Activated naive CD8-positive, alpha-beta T cell (primary cell): ENCODE measurements around the gene SRRT.

ENCODE experiments used
- H3K27ac Mint-ChIP-seq: one replicate; pipeline ENCODE4 v1.8.0; 2021; ENCODE audit warnings: mixed read lengths
- H3K27me3 Mint-ChIP-seq: one replicate; pipeline ENCODE4 v1.8.0; 2021; ENCODE audit warnings: mixed read lengths
- H3K36me3 Mint-ChIP-seq: one replicate; pipeline ENCODE4 v1.8.0; 2021; ENCODE audit warnings: mixed read lengths
- H3K4me1 Mint-ChIP-seq: one replicate; pipeline ENCODE4 v1.8.0; 2021; ENCODE audit warnings: low read depth, mixed read lengths
- H3K4me3 Mint-ChIP-seq: one replicate; pipeline ENCODE4 v1.8.0; 2021; ENCODE audit warnings: mild to moderate bottlenecking, mixed read lengths
- H3K9me3 Mint-ChIP-seq: one replicate; pipeline ENCODE4 v1.8.0; 2021; ENCODE audit warnings: low read depth, mixed read lengths

The SRRT gene

GRCh38 chr7:100874577-100875355 is at the start of gene SRRT:
Gene SRRT, plus strand, starts transcription at chr7:100875103. Its CDS starts 488 bp downstream, at chr7:100875591.
- peaks cover 46% of the 10 kb centered on the region for H3K4me1 Mint-ChIP-seq
- H3K4me3 Mint-ChIP-seq, result peak within 1 kb of the TSS; percentile 97
- H3K36me3 Mint-ChIP-seq, result peaks cover 13% of the 10 kb centered on the region
- H3K9me3 Mint-ChIP-seq, result no peaks in the 10 kb centered on the region
- H3K27me3 Mint-ChIP-seq, result no peaks in the 10 kb centered on the region
- H3K27ac Mint-ChIP-seq, result peak within 1 kb of the TSS; percentile 96

GRCh38 chr7:100825215-100825671 is 49.7 kb upstream of the SRRT start:
- Mint-ChIP-seq H3K27me3 (peaks cover 18% of the 10 kb centered on the region), H3K4me3 (no peak overlapping the region)

GRCh38 chr7:100825751-100826513 is 49.0 kb upstream of the SRRT start:
- H3K27me3 Mint-ChIP-seq, result peaks cover 18% of the 10 kb centered on the region
- no peaks in the 10 kb centered on the region for H3K9me3 Mint-ChIP-seq
- H3K27ac Mint-ChIP-seq, result no peak overlapping the region
- no peaks in the 10 kb centered on the region for H3K36me3 Mint-ChIP-seq
- H3K4me1 Mint-ChIP-seq, result peaks cover 21% of the 10 kb centered on the region
- H3K4me3 Mint-ChIP-seq, result peak overlapping the region; percentile 85

More at GRCh38 chr7:100825215-100825671, 49.7 kb upstream of the SRRT start:
- no peaks in the 10 kb centered on the region for H3K36me3 Mint-ChIP-seq
- peaks cover 21% of the 10 kb centered on the region for H3K4me1 Mint-ChIP-seq
- H3K9me3 Mint-ChIP-seq, result no peaks in the 10 kb centered on the region
- no peak overlapping the region for H3K27ac Mint-ChIP-seq

- H3K4me1 Mint-ChIP-seq, result peaks cover 21% of the 10 kb centered on the region
- peaks cover 18% of the 10 kb centered on the region for H3K27me3 Mint-ChIP-seq
- H3K27ac Mint-ChIP-seq, result no peak overlapping the region
Observed at GRCh38 chr7:100826514-100827329, 48.2 kb upstream of the SRRT start.

GRCh38 chr7:100827330-100828226 is 47.3 kb upstream of the SRRT start, which contains the start of gene EPHB4:
Gene EPHB4, minus strand, starts transcription at chr7:100827523. Its CDS starts 493 bp downstream, at chr7:100827030.
- Mint-ChIP-seq H3K4me3 (peak within 1 kb of the TSS; percentile 85), H3K4me1 (peaks cover 21% of the 10 kb centered on the region), H3K27me3 (peaks cover 18% of the 10 kb centered on the region), H3K27ac (no peak within 1 kb of the TSS), H3K9me3 (no peaks in the 10 kb centered on the region), H3K36me3 (peaks cover 2% of the 10 kb centered on the region)

More at GRCh38 chr7:100826514-100827329, 48.2 kb upstream of the SRRT start:
- Mint-ChIP-seq H3K36me3 (peaks cover 2% of the 10 kb centered on the region), H3K9me3 (no peaks in the 10 kb centered on the region), H3K4me3 (peak overlapping the region; percentile 85)

GRCh38 chr7:100829150-100829716 is 45.7 kb upstream of the SRRT start:
- no peak overlapping the region for H3K27ac Mint-ChIP-seq
- H3K4me3 Mint-ChIP-seq, result peak overlapping the region; percentile 53
- peaks cover 21% of the 10 kb centered on the region for H3K4me1 Mint-ChIP-seq
- peaks cover 2% of the 10 kb centered on the region for H3K36me3 Mint-ChIP-seq
- peaks cover 18% of the 10 kb centered on the region for H3K27me3 Mint-ChIP-seq
- H3K9me3 Mint-ChIP-seq, result no peaks in the 10 kb centered on the region

- no peaks in the 10 kb centered on the region for H3K9me3 Mint-ChIP-seq
- peaks cover 20% of the 10 kb centered on the region for H3K4me1 Mint-ChIP-seq
- H3K27me3 Mint-ChIP-seq, result peaks cover 17% of the 10 kb centered on the region
- H3K36me3 Mint-ChIP-seq, result peaks cover 2% of the 10 kb centered on the region
- no peak overlapping the region for H3K27ac Mint-ChIP-seq
- H3K4me3 Mint-ChIP-seq, result no peak overlapping the region
Observed at GRCh38 chr7:100830396-100830795, 44.5 kb upstream of the SRRT start.

GRCh38 chr7:100832281-100832633 is 42.6 kb upstream of the SRRT start:
- peaks cover 2% of the 10 kb centered on the region for H3K36me3 Mint-ChIP-seq
- peaks cover 5% of the 10 kb centered on the region for H3K27me3 Mint-ChIP-seq
- H3K9me3 Mint-ChIP-seq, result no peaks in the 10 kb centered on the region
- H3K27ac Mint-ChIP-seq, result no peak overlapping the region
- peaks cover 13% of the 10 kb centered on the region for H3K4me1 Mint-ChIP-seq
- no peak overlapping the region for H3K4me3 Mint-ChIP-seq

GRCh38 chr7:100835903-100836811 is 38.7 kb upstream of the SRRT start:
- Mint-ChIP-seq H3K27me3 (no peaks in the 10 kb centered on the region), H3K36me3 (peaks cover 2% of the 10 kb centered on the region), H3K4me1 (peaks cover 9% of the 10 kb centered on the region), H3K4me3 (peak overlapping the region; percentile 42), H3K9me3 (no peaks in the 10 kb centered on the region), H3K27ac (no peak overlapping the region)

- peaks cover 9% of the 10 kb centered on the region for H3K4me1 Mint-ChIP-seq
- no peaks in the 10 kb centered on the region for H3K9me3 Mint-ChIP-seq
- H3K27me3 Mint-ChIP-seq, result no peaks in the 10 kb centered on the region
- H3K36me3 Mint-ChIP-seq, result no peaks in the 10 kb centered on the region
- H3K4me3 Mint-ChIP-seq, result peak overlapping the region; percentile 79
- peak overlapping the region; percentile 89 for H3K27ac Mint-ChIP-seq
Observed at GRCh38 chr7:100836812-100837098, 38.1 kb upstream of the SRRT start.

GRCh38 chr7:100837099-100837836 is 37.6 kb upstream of the SRRT start:
- peak overlapping the region; percentile 79 for H3K4me3 Mint-ChIP-seq
- H3K27me3 Mint-ChIP-seq, result no peaks in the 10 kb centered on the region
- H3K9me3 Mint-ChIP-seq, result no peaks in the 10 kb centered on the region
- peak overlapping the region; percentile 89 for H3K27ac Mint-ChIP-seq
- H3K4me1 Mint-ChIP-seq, result peaks cover 9% of the 10 kb centered on the region
- H3K36me3 Mint-ChIP-seq, result no peaks in the 10 kb centered on the region

GRCh38 chr7:100839361-100839760 is 35.5 kb upstream of the SRRT start:
- no peaks in the 10 kb centered on the region for H3K36me3 Mint-ChIP-seq
- H3K9me3 Mint-ChIP-seq, result no peaks in the 10 kb centered on the region
- H3K27ac Mint-ChIP-seq, result no peak overlapping the region
- no peaks in the 10 kb centered on the region for H3K27me3 Mint-ChIP-seq
- peaks cover 9% of the 10 kb centered on the region for H3K4me1 Mint-ChIP-seq
- H3K4me3 Mint-ChIP-seq, result no peak overlapping the region
